AG10803 (cell line): ENCODE results near the gene SAMD11.

ENCODE experiments used
- DNase-seq: peaks from one replicate; pipeline ENCODE4 v3.0.0; 2010; ENCODE audit warnings: low read depth
- H3K4me3 ChIP-seq: 2 replicates; pipeline ENCODE4 v1.5.1; 2011; ENCODE audit warnings: mild to moderate bottlenecking, low read length, control low read depth
- CTCF ChIP-seq: conservative IDR thresholded peaks from 2 replicates; pipeline ENCODE4 v1.5.1; 2011; ENCODE audit warnings: mild to moderate bottlenecking, low read length, control low read depth, inconsistent platforms

Gene SAMD11

DNA sequence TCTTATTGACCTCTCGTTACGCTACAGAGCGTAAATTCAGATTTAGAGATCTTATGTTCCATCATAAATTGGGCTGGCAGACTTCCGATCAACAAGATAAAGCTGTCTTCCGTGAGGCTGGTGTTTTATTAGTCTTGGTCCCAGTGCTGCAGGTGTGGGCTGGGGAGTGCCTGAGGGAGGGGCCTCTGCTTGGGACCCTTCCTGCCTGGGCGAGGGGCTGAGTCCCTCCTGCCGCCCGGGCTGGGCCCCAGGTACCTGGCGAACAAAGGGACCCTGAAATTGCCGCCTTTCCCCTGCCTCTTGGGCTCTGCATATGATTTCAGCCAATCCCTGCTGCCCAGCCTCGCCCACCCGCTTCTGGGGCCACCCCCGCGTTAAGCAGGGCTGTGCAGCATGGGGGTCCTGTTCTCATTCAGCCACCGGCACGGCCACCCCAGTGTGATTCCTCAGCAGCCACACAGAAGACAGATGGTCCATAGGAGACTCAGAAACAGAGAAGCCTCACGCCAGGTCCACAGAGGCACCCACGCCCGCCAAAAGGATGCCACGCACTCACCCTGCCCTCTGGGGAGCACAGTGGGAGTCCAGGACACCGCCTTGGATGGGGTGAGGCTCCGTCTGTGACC, 6.1 kb upstream of the SAMD11 start:
- no peak for DNase-seq

GRCh38 chr1:918353-918752, 5.4 kb upstream of the SAMD11 start:
- no peak for DNase-seq
- TF ChIP-seq CTCF: no peak
- H3K4me3 ChIP-seq: no peak overlapping the region

More for the DNA sequence above, 6.1 kb upstream of the SAMD11 start:
- TF ChIP-seq CTCF: no peak
- no peak overlapping the region for H3K4me3 ChIP-seq

DNA sequence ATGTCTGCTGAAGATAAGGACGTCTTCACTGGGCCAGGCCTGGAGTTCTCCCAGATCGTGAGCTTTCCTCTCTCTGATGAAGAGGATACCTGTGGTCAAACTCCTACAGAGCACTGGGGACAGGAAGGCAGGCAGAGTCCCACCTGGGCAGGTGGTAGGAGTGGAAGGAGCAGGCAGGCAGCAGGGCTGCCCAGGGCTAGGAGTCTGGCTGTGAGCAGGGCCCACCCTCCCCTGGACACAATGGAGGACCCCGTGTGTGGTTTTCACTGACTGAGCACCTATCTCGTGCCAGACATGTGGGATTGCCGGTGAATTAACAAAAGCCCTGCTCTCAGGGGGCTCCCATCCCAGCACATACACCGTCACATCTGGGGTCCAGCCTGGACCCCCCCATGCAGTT, 4.9 kb upstream of the SAMD11 start:
- DNase-seq: no peak
- no peak overlapping the region for H3K4me3 ChIP-seq
- TF ChIP-seq CTCF: no peak

- no peak for TF ChIP-seq CTCF
- H3K4me3 ChIP-seq: no peak overlapping the region
- no peak for DNase-seq
Measured at GRCh38 chr1:919271-919872, 4.4 kb upstream of the SAMD11 start.

DNA sequence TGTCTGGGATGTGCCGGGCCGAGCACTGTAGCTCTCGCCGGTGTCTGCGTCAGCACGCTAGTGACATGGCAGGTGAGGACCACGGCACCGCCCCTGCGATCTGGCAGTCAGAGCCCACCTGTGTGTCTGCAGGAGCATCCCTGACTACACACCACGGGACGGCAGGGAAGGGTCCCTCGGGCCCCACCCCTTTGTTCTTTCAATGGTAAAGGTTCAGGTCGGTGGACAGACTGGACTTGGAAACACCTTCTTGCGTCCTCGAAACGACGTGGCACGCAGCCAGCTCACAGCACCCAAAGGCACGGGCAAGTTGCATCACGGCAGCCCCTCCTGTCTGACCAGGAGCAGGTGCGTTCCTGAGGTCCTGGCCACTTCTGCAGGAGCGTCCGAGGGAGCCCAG, 3.7 kb upstream of the SAMD11 start:
- DNase-seq: no peak
- no peak for TF ChIP-seq CTCF
- no peak overlapping the region for H3K4me3 ChIP-seq

GRCh38 chr1:920521-920920, 3.2 kb upstream of the SAMD11 start:
- no peak overlapping the region for H3K4me3 ChIP-seq
- no peak for TF ChIP-seq CTCF
- DNase-seq: no peak

DNA sequence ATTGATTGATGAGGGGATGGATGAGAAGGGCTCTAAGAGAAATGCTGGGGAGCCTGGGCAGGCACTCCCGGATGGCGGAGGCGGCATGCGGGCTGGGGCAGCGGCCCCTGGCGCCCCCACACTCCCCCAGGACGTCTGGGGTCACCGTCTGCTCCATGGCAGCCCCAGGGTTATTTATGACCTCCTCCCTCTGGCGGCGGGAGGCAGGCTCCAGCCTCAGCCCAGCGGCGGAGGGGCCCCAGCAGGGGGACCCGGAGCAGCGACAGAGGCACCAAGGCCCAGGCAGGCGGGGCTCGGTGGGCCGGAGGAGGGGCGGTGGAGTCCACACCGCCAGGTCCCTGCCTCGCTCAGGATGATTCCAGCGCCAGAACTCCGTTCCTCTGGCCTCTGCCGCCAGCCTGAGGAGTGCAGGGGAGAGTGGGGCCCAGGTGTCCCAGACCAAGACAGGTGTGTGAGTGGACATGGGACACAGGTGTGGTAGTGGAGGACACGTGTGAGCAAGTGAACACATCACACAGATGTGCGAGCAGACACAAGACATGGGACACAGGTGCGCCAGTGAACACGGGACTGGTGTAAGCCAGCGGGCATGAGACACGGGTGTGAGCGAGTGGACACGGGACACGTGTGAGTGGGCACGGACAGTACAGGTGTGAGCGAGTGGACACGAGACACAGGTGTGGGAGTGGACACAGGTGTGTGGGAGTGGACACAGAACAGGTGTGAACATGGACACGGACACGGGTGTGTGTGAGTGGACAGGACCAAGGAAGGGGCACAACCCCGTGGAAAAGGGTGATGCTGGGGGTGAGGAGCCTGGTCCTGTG, 2.5 kb upstream of the SAMD11 start:
- TF ChIP-seq CTCF: peak; percentile 42
- no peak overlapping the region; the same call in 1 of the 2 replicates for H3K4me3 ChIP-seq
- DNase-seq: peak; percentile 69
